Activated naive CD4-positive, alpha-beta T cell treated with Interleukin-2 at 50 U/mL for 16 hours (primary cell): ENCODE results near the gene SEPTIN8.
A peak's percentile ranks its signal among the peaks of the same experiment; 100 is the strongest.

Source experiments
- DNase-seq: peaks from one replicate; pipeline ENCODE4 v3.0.0-alpha.2; 2020

The SEPTIN8 gene

DNA sequence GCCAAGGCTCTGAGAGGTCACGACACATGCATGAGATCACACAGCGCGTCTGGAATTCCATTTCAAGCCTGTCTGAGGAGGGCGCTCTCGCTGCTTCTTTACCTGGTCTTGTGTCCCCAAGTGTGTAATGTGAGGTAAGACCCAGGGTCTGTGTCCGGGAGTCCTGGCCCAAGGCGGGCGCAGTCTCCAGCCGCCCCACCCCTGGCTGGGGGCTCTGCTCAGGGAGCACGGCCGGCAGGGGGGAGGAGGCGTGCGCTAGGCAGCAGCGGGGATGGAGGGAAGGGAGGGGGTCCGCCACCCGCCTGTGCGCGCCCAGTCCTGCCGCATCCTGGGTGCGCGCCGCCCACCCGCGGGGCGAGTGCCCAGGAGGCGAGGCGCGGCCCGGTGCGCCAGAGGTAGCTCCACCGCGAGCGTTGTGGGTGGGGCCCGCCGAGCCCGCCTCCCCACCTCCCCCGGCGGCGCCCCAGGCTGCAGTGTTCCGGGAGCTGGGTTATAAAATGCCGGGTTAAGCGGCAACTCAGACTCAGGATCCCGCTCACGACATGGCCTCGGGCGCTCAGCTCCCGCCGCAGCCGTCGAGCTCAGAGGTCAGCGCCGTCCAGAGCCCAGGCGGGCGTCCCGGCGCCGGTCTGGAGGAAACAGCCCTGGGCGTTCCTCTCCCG, 30.0 kb downstream of the SEPTIN8 start, which contains the start of gene CCNI2:
TSS of gene CCNI2 (plus strand) at position 473 of the 662 bp plus-strand sequence. CDS start at position 543, 70 bp downstream.
- DNase-seq = peak; percentile 75

GRCh38 chr5:132746592-132746953, 30.5 kb downstream of the SEPTIN8 start:
- DNase-seq = no peak

- DNase-seq = no peak
Measured at GRCh38 chr5:132744659-132745058, 32.4 kb downstream of the SEPTIN8 start.

DNA sequence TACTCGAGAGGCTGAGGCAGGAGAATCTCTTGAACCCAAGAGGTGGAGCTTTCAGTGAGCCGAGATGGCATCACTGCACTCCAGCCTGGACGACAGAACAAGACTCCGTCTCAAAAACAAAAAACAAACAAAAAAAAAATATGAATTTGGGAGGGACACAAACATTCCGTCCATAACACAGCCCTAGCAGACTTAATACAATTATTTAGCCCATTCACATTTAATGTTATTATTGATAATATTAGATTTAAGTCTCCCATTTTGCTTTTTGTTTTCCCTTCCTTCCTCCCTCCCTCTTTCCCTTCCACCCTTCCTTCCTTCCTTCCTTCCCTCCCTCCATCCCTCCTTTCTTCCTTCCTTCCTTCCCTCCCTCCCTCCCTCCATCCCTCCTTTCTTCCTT, 34.4 kb downstream of the SEPTIN8 start:
- no peak for DNase-seq

DNA sequence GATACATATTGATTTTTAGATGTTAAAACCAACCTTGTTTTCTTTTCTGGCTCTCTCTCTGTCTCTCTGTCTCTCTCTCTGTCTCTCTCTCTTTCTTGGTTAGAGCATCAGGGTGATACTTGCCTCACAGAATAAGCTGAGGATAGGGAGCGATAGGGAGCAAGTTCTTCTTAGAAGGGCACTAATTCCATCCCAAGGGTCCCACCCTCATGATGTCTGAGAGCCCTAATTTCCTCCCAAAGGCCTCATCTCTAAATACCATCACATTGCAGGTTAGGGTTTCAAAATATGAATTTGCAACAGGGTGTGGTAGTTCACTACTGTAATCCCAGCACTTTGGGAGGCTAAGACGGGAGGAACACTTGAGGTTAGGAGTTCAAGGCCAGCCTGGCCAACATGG, 34.9 kb downstream of the SEPTIN8 start:
- no peak for DNase-seq

DNA sequence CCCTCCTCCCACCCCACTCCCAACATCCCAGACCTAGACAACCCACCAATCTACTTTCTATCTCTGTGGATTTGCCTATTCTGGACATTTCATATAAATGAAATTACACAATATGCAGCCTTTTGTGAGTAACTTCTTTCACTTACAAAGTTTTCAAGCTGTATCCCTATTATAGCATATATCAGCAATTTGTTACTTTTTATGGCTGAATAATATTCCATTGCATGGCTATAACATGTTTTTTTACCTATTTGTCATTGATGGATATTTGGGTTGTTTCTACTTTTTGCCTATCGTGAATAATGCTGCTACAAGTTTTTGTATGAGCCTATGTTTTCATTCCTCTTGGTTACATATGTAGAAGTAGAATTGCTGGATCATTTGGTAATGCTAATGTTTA, 37.8 kb downstream of the SEPTIN8 start:
- DNase-seq = no peak

DNA sequence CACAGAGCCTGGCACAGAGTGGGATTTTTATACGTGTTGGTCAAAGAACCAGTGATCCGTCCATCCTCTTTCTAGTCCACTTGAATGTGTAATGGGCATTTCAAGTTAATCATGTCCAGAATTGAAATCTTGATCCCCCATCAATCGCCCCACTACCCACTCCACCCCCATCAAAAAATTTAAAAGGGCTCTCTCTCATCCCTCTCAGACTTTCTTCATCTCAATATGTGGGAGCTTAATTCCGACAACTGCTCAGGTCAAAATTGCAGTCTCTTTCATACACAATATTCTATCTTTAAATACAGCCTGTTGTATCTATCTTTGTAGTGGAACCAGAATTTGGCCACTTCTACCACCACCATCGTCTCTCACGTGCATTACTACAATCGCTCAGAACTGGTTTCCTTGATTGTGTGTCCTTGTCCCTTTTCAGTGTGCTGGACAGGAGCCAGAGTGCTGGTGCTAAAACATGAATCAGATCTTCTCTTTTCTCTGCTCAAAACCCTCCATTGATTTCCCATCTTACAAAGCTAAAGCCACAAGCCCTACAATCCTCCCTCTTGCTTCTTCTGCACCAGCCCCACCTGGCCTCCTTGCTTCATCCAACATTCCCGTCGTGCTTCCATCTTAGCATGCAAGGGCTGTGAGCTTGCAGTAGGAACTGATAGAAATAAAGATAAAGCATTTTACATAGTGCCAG, 38.9 kb downstream of the SEPTIN8 start:
- no peak for DNase-seq

GRCh38 chr5:132736853-132737833, 39.9 kb downstream of the SEPTIN8 start, which contains the start of gene KIF3A:
Gene KIF3A, minus strand, starts transcription at chr5:132737546. Its CDS starts 127 bp downstream, at chr5:132737419.
- DNase-seq = peak; percentile 99

DNA sequence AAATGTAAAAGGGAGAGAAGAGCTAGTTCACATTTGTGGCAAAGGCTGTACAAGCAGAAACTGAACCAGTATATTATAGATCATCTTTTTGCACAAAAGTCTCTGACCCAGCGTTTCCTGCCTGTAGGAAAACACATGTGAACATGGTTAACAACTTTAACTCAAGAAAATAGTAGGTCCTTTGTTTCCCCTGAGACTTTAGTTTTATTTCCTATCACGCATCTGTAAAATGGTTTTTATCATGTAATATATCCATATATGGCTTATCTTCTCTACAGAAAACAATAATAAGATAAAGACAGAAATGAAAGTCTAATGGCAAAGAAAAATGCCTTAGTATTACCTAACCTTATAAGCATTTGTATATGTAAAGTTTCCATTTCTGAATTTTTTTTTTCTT, 42.4 kb downstream of the SEPTIN8 start:
- DNase-seq = no peak

- no peak for DNase-seq
Measured at GRCh38 chr5:132733499-132734148, 43.4 kb downstream of the SEPTIN8 start.

DNA sequence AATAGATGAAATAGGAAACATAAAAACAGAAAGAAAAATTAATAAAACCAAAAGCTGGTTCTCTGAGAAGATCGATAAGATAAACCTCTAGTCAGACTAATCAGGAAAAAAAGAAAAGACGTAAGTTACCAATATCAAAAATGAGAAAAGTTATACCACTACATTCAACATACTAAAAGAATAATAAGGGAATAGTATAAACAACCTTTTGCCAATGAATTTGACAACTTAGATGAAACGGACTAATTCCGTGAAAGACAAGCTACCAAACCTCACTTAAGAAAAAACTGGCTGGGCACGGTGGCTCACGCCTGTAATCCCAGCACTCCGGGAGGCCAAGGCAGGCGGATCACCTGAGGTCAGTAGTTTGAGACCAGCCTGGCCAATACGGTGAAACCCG, 47.1 kb downstream of the SEPTIN8 start:
- DNase-seq = no peak

GRCh38 chr5:132725745-132726144, 51.3 kb downstream of the SEPTIN8 start:
- no peak for DNase-seq

DNA sequence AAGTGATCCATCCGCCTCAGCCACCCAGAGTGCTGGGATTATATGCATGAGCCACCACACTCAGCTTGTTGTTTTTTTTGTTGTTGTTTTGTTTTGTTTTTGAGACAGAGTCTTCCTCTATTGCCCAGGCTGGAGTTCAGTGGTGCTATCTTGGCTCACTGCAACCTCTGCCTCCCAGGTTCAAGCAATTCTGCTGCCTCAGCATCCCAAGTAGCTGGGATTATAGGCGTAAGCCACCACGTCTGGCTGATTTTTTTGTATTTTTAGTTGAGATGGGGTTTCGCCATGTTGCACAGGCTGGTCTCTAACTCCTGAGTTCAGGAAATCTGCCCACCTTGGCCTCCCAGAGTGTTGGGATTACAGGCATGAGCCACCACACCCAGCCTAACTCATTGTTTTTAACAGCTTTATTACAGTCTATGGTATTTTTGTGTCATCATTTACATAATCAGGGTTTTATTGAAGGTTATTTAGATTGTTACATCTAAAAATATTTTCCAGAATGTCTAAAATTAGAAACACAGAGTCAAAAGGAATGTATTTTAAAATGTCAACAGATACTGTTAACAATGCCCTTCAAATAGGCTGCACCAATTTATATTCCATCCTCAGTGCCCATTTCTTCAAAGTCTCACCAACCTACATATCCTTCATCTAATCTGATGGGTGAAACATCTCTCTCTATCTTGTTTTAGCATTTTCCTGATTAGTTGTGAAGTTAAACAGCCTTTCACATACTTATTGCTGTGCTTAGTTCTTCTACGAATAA, 58.3 kb downstream of the SEPTIN8 start:
- DNase-seq = no peak

GRCh38 chr5:132714456-132715307, 62.4 kb downstream of the SEPTIN8 start:
- DNase-seq = no peak

DNA sequence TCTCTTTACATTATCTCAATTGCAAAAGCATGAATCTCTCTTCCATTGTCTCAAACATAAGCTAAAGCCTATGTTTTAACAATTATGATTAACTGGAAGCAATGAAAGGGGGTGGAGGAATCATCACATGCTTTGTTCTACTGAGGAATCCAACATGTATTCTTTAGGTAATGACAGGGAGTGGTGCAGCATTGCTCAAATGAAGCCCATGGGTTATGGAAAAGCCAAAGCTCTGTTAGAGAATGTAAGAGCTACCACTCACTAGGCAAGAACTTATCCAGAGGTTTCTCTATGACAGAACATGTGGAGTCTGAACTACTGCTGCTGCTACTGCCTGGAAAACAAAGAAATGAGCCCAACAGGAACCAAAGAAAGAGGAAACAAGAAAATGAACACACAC, 68.4 kb downstream of the SEPTIN8 start:
- no peak for DNase-seq

DNA sequence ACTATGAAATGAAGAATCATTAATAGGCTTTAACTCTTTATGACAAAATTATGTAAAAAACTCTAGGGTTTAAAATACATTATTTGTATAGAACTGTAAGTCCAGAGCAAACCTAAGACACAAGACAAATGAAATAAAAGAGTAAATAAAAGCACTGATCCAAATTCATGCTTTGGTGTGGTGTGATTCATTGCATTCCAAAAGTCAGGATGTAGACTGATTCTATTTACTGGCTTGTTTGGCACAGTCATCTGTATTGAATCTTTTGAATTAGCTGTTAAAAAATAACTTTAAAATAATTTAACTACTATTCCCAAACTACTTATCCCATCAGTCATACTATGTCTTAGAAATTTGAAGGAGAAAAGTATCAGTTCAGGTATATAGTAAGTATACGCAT, 72.2 kb downstream of the SEPTIN8 start:
- DNase-seq = no peak
